GM18508 (cell line): Measurements from ENCODE around the gene CAD.

ENCODE experiments used
- ATAC-seq: cut with Tn5 transposase; IDR thresholded peaks from one replicate; pipeline ENCODE4 v1.9.1; 2021; ENCODE audit warnings: moderate number of reproducible peaks; ENCODE audit not compliant: insufficient read depth, unreplicated experiment

The CAD gene

GRCh38 chr2:27221166-27221565 is 4.0 kb downstream of the CAD start:
- no peak for ATAC-seq

DNA sequence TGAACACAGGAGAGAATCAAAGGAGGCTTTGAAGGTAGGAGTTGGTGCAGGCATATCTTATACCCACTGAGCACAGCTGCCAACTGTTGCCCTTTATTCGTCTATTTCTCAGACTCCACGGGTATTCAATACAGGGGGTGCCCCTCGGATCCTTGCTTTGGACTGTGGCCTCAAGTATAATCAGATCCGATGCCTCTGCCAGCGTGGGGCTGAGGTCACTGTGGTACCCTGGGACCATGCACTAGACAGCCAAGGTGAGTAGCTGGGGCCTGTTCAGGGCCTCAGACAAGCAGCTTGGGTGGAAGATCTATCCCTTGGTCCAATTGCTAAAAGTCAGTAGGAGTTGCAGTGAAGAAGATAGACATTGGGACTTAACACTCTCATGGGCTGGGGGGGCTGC is 5.2 kb downstream of the CAD start:
- ATAC-seq: no peak

DNA sequence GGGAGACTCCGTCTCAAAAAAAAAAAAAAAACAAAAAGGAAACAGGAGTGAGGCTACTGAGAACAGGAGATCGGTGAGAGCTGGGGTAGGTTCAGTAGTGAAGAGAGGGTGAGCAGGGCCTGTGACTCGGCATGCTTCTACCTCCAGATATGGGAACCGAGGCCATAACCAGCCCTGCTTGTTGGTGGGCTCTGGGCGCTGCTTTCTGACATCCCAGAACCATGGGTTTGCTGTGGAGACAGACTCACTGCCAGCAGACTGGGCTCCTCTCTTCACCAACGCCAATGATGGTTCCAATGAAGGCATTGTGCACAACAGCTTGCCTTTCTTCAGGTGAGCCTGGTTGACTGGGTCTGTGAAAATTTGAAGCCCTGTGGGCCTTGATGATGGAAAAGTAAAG is 6.2 kb downstream of the CAD start:
- no peak for ATAC-seq

GRCh38 chr2:27225526-27225925 is 8.4 kb downstream of the CAD start:
- ATAC-seq: no peak

GRCh38 chr2:27227501-27227900 is 10.3 kb downstream of the CAD start:
- no peak for ATAC-seq

GRCh38 chr2:27231921-27232320 is 14.8 kb downstream of the CAD start:
- no peak for ATAC-seq

DNA sequence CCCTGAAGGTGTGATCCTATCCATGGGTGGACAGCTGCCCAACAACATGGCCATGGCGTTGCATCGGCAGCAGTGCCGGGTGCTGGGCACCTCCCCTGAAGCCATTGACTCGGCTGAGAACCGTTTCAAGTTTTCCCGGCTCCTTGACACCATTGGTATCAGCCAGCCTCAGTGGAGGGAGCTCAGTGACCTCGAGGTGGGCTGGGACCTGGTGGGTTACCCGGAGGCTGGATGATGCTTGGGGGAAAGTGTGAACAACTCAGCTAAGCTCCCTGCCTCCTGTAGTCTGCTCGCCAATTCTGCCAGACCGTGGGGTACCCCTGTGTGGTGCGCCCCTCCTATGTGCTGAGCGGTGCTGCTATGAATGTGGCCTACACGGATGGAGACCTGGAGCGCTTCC is 16.2 kb downstream of the CAD start:
- no peak for ATAC-seq

DNA sequence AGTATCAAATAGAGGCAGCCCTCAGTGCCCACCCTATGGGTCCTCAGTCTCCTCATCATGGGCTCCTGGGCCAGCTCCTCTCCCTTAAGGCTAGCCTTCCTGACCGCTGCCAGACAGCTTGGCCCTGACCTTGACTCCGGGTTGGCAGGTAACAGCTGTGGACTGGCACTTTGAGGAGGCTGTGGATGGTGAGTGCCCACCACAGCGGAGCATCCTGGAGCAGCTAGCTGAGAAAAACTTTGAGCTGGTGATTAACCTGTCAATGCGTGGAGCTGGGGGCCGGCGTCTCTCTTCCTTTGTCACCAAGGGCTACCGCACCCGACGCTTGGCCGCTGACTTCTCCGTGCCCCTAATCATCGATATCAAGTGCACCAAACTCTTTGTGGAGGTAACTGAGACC is 19.0 kb downstream of the CAD start:
- no peak for ATAC-seq

GRCh38 chr2:27236626-27237025 is 19.5 kb downstream of the CAD start:
- no peak for ATAC-seq

DNA sequence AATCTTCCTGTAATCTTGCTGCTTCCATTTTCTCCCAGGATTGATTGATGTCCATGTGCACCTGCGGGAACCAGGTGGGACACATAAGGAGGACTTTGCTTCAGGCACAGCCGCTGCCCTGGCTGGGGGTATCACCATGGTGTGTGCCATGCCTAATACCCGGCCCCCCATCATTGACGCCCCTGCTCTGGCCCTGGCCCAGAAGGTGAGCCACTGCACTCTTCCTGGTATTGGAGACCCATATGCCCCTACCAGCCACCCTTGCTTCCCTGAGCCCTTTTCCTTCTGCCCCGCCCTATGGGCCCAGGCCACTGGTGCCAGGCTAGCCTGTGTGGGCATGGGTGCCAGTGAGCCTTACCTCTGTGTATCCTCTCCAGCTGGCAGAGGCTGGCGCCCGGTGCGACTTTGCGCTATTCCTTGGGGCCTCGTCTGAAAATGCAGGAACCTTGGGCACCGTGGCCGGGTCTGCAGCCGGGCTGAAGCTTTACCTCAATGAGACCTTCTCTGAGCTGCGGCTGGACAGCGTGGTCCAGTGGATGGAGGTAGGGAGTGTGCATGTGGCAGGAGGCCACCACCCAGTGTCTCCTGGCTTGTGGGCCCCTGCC is 20.3 kb downstream of the CAD start:
- ATAC-seq: no peak

GRCh38 chr2:27238976-27239375 is 21.8 kb downstream of the CAD start:
- no peak for ATAC-seq

DNA sequence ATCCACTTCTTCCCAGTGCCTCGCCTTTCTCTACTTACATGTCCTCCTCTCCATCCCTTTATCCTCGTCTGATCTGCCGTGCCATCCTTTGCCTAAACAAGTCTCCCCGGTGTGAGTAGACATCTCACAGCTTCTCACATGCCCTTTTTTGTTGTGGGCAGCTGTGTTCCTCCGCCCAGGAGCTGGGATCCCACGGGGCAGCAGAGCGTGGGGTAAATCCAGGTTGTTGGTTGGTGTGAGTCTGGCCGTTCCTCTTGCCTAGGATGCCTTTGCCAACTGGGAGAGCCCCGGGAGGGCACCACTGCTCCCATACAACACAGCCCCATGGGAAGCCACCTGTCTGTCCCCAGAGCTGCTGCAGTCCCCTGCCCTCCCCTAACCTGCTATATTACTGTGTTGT is 23.2 kb downstream of the CAD start:
- no peak for ATAC-seq

GRCh38 chr2:27241761-27242613 is 24.8 kb downstream of the CAD start:
- no peak for ATAC-seq

DNA sequence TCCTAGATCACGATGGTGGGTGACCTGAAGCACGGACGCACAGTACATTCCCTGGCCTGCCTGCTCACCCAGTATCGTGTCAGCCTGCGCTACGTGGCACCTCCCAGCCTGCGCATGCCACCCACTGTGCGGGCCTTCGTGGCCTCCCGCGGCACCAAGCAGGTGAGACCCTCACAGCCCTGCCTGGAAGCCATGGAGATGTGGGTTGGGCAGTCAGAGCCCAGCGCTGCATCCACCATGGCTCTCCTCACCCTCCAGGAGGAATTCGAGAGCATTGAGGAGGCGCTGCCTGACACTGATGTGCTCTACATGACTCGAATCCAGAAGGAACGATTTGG is 25.4 kb downstream of the CAD start:
- no peak for ATAC-seq

GRCh38 chr2:27243391-27244130 is 26.4 kb downstream of the CAD start:
- no peak for ATAC-seq

- no peak for ATAC-seq
Measured at GRCh38 chr2:27245116-27245515, 27.9 kb downstream of the CAD start.

DNA sequence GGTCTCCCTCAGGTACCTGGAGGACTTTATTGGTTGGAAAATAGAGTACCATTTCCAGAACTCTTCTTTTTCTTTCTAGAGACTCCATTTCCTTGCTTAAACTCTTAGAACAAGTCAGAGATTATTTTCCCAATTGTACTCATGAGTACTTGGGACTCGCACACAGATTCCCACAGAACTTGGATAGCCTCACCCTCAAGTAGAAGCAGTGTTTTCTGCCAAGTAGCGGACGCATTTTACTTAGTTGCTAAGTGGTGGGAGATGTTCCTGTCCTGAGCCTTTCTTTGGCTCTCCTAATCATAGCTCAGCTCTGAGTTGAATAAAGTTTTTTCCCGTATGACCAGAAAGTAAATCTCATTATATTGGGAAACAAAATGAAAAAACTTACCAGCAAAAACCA is 28.5 kb downstream of the CAD start:
- ATAC-seq: no peak

DNA sequence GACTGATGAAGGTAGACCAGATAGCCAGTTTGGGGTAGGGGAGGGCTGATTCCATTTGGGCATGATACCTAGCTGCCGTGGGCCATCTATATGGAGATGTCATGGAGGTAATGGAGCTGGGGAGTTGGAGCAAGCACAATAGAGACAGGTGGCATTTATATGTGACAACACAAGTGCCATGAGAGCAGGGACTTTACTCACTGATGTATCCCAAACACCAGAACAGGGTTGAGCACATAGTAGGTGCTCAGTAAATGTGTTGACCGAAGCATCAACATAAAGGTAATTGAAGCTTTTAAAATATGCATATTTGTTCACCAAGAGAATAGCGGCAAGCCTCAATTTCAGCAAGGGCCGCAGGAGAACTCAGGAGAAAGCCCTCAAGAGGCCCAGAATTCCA is 30.7 kb downstream of the CAD start:
- no peak for ATAC-seq

DNA sequence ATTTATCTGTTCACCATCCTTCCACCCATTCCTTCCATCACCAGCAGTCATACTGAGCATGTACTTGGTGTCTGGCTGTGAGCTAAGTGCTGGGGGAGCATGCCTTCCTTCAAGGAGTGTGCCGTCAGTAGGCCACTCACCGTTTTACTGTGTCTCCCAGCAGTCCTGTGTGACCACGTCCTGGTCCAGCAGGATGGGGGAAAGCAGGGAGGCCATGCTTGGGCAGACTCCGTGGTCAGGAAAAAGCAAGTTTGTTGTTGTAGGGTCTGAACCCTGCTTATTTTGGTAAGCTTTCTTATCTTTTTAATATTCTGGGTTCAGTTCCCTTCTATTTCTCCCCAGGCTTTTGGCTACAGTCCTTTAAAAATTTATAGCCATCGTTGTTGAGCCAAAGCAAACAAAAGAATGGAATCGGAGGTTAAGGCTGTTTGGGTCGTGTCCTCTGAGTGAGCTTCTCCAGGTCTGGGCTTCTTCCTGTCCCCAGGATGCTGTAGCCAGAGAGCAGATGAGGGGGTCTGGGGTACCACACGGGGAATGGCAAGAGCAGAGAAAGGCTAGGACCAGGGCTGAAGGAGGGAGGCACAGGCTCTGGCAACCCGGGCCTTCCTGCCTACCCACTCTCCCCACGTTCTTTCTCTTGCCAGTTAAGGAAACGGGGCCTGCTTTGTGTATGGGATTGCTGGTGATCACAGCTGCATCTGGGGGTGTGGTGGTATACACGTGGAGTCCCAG is 32.2 kb downstream of the CAD start:
- ATAC-seq: no peak

DNA sequence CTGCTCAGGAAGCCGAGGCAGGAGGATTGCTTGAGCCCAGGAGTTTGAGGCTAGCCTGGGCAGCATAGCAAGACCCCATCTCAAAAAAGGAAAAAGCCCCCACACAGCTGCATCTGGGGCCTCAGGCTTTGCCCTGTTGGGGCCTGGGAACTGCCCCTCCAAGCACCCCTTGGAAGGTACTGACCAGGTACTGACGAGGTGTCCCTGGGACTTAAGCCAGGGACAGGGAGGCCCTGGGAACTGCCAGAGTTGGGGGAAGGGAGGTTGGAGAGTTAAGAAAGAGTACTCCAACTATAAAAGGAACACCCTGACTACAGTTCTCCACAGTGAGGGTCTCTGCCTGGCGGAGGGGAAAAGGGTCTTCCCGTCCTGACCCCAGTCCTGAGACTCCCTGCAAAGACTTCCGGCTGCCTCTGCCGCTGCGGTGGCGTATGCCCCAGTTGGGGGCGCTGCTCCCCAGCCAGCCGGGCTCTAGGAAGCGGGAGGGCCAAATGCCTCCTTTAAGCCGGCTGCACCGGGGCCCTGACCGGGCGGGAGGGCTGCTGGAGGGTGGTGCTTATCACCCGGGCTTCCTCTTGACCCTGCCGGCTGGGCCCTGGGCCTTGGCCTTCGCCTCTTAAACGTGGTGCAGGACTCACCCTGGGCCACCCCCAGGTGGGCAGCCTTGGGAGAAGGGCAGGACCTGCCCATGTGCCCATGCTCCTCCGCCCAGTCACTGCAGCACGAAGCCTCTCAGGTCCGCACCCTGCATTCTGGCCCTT is 32.9 kb downstream of the CAD start:
- no peak for ATAC-seq
